ENCODE data around the gene RNF44.

Gene RNF44

DNA sequence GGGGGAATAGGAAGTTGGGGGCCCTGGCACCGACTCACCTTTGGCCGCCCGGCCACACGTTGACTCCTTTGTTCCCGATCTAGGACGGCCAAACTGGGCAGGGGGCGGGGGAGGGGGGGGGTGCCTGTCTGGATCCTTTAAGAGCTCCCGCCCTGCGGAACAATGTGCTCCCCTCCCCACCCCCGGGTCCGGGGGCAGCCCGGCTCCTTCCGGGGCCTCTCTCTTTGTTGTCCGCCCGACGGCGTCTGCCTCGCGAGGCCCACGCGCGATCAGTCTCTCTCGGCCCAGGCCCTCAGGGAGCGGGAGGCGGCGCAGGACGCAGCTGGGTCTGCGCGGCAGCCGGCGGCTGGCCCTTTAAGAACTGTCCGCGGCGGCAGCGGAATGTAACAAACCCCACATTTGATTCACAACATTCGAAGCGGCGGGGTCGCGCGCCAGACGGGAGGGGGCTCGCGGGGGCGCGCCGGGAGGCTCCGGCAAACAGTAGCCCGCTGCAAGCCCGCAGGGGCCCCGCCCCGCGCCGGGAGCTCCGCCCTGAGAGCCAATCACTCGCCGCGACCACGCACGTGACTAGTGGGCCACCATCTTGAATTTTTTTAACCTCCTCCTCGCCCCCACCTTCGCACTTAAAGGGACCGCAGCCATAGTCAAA is at the start of gene RNF44:
Gene RNF44 (minus strand): TSS at position 501 of the 652 bp plus-strand sequence. CDS start 4,930 bp downstream, outside the sequence.
- DNase-seq, result peak; percentile 86

DNA sequence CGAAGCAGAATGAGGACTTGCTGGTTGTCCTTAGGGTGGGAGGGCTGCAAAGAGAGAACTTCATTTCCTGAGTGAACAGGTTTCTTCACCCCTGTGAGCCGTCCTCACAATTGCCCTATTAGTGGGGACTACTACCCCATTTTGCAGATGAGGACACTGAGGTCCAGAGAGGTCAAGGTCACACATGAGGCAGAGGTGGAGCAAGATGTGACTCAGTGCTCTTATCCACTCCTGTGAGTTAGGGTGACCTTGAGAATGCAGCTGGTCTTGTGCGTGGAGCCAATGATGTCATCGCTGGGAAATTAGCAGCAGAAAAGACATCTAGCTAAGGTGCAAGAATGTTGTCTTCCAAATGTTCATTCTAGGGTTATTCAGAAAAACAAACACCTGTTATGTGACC is 45.9 kb upstream of the RNF44 start:
- no peak for DNase-seq

DNA sequence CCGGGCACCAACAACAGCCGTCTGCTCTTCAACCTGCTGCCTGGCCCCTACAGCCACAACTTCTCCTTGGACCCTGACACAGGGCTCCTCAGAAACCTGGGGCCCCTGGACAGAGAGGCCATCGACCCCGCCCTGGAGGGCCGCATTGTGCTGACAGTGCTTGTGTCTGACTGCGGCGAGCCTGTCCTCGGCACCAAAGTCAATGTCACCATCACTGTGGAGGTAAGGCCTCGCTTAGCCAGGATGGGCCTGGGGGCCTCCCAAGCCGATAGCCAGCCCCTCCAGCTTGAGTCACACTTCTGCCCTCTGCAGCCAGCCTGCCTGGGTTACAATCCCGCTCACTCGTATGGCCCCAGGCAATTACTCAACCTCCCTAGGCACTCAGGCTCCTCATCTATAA is 44.2 kb upstream of the RNF44 start:
- DNase-seq, result no peak

DNA sequence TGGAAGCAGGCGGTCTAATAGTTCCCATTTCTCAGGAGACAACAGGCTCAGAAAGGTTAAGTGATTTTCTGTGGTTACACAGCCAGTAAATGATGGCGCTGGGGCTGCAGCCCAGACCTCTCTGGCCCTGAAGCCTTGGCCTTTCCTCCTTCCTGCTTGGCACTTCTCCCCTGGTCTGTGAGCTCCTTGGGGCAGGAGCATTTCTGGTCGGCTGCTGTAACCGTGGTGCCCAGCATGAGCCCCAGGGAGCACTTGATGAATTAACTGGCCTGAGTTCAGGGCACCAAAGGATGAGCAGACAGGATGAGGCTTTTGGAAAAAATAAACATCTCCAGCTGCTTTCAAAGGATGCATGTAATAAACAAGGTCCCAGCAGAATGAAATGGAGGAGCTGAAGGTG is 42.1 kb upstream of the RNF44 start:
- DNase-seq, result no peak

DNA sequence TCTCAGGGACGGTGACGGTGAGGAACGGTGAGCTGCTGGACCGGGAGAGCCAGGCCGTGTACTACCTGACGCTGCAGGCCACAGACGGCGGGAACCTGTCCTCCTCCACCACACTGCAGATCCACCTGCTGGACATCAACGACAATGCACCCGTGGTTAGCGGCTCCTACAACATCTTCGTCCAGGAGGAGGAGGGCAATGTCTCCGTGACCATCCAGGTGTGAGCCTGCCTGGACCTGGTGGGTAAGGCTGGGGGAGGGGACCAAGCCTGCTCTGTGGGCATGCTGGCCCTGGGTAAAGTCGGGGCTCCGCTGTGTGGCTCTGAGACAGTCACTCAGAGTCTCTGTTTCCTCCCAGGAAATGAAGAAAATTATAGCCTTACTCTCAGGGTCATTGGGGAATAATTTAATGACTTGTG is 41.2 kb upstream of the RNF44 start:
- no peak for DNase-seq

DNA sequence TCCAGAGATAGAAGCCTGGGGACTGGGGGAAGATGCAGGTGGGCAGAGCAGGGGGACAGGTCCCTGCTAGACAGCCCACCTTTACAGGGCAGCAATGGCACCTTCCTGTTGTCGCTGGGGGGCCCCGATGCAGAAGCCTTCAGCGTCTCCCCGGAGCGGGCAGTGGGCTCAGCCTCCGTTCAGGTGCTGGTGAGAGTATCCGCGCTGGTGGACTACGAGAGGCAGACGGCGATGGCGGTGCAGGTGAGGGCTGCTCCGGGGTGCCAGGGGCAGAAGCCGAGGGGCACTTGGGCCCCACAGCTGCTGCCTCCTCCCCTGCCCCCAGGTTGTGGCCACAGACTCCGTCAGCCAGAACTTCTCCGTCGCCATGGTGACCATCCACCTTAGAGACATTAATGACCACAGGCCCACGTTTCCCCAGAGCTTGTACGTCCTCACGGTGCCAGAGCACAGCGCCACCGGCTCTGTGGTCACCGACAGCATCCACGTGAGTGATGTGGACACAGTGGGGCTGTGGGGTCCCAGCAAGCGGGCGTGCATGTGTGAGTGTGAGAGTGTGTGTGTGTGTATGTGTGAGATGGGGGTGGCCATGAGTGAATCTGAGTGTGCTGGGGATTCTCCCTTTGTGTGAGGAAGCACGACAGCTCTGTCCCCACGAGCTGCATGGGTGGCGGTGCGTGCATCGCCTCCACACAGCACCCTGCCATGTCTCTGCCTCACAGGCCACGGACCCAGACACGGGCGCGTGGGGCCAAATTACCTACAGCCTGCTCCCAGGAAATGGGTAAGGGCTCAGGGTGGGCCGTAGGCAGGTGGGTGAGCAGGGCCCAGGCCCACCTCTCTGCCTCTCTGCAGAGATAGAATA is 40.3 kb upstream of the RNF44 start:
- no peak for DNase-seq

DNA sequence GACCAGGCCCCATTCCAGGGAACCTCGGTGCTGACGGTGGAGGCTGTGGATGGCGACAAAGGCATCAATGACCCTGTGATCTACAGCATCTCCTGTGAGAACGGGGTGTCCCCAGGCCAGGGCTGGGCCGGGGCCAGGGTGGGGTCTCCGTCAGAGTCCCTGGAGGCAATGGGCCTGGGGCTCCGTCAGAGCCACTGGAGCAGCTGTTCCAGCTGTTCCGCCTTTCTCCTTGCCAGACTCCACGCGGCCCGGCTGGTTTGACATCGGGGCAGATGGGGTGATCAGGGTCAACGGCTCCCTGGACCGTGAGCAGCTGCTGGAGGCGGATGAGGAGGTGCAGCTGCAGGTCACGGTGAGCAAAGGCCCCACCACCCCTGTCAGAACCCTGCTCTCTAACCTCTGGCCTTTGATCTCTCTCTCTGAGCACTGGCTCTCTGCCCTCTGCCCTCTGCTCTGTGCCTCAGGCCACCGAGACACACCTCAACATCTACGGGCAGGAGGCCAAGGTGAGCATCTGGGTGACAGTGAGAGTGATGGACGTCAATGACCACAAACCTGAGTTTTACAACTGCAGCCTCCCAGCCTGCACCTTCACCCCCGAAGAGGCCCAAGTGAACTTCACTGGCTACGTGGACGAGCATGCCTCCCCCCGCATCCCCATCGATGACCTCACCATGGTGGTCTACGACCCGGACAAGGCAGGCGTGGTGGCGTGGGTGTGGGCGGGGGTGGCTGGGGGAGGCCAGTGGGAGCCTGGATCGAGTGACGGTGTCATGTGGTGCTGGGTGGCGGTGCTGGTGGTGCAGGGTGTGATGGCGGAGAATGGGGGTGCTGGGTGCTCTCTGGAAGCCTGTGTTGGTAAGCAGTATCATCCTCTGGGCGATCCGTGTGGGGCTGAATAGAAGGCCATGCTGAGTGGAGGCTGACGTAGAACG is 38.6 kb upstream of the RNF44 start:
- DNase-seq, result no peak

DNA sequence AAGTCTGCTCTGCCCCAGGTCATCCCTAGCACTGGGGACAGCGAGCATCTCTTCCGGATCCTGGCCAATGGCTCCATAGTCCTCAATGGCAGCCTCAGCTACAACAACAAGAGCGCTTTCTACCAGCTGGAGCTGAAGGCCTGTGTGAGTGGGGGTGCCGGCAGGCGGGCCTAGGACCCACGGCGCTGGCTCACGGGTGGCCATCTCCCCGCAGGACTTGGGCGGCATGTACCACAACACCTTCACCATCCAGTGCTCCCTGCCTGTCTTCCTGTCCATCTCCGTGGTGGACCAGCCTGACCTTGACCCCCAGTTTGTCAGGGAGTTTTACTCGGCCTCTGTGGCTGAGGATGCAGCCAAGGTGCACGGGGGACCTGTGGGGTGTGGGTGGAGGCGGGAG is 37.9 kb upstream of the RNF44 start:
- DNase-seq, result no peak

DNA sequence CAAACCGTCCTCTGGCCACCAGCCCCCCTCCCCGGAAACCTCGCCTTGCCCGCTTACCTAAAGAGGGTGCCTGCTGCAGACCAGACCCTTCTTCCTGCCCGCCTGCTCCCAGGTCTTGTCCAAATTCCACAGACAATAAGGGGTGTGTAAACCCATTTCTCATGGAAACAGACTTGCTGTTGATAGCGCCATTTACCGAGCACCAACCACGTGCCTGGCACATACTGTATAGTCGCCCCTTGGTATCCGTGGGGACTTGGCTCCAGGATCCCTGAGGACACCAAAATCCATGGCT is 37.0 kb upstream of the RNF44 start:
- DNase-seq, result no peak

DNA sequence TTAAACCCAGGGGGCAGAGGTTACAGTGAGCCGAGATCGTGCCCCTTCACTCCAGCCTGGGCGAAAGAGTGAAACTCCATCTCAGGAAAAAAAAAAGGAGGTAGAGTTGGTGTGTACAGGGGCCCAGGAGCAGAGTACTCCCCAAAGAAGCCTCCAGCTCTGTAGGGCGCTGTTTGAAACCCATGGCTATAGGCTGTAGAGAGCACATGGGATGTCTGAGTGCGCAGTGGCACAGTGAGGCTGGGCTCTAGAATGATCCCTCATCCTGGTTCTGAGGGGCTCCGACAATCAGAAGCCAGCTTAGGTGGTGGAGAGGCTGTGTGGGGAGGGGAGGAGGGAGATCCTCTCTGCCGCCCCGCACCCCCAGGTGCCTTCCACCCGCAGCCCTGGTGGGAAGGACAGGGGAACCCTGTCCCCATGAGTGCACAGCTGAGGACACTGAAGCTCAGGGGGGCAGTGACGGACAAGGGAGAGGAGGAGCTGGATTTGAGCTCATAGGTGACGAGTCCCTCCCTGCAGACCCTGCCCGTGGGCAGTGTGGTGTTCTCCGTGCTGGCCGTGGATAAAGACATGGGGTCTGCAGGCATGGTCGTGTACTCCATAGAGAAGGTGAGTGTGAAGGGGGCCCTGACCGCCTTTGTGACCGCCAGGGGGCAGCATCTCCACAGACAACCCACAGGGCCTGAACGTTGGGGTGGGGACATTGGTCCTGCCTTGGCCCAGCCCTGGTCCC is 36.5 kb upstream of the RNF44 start:
- peak; percentile 34 for DNase-seq

DNA sequence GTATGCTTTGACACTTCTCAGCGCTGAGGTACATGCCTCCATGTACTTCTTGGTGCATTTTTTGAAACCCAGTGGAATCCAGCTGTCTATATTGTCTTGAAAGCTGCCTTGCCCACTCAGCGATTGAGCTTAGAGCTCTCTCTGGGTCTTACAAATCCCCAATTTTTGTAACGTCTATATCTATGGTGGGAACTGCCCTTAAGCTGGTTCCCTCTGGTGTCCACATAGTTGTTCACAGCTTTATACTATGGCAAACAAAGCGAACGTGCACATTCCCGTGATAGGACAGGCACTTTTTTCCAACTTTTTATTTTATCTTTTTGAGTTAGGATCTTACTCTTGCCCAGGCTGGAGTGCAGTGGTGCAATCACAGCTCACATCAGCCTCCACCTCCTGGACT is 32.8 kb upstream of the RNF44 start:
- no peak for DNase-seq

DNA sequence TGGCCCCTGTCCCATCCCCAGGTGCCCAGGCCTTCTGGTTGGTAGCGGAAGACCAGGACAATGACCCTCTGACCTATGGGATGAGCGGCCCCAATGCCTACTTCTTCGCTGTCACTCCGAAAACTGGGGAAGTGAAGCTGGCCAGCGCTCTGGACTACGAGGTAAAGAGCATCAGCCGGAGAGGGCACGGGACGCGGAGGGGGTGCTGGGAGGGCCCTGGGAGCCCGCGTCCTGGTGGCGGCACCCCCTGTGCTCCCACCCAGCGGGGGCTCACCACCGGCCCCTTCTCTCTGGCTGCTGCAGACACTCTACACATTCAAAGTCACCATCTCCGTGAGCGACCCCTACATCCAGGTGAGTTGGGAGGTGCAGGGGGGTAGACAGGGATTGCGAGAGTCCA is 31.5 kb upstream of the RNF44 start:
- DNase-seq, result no peak

DNA sequence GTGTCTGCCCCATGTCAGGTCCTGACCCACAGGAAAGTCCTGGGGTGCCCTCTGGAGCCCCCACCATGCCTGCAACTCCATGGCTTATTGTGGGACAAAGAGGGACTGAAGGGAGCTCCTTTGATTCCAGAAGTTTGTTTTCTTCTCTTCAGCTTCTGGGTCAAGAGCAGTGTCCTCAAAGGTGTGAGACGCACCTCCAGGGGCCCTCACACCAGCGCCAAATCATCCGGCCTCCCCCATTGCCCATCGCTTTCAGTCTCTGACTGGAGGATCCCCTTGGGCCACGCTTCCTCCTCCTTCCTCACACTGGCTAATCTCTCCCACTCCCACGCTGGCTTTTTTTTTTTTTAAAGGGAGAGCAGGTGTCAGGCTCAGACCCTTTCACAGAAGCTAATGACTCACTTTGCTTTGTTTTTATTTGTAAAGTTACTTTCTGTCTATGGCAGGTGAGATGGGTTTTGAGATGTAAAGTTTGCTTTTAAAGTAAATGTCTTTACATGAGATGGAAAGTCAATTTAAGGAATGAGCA is 28.6 kb upstream of the RNF44 start:
- no peak for DNase-seq

DNA sequence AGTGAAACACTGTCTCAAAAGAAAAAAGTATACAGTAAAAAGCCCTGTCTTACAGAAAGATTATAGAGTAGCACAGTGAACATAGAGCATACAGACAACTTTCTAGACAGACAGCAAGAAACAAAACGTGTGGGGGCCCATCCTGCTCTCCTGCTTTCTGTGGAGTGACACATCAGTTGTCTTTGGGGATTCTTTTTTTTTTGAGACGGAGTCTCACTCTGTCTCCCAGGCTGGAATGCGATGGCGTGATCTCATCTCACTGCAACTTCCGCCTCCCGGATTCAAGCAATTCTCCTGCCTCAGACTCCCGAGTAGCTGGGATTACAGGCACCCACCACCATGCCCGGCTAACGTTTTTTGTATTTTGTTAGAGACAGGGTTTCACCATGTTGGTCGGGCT is 26.8 kb upstream of the RNF44 start:
- no peak for DNase-seq

DNA sequence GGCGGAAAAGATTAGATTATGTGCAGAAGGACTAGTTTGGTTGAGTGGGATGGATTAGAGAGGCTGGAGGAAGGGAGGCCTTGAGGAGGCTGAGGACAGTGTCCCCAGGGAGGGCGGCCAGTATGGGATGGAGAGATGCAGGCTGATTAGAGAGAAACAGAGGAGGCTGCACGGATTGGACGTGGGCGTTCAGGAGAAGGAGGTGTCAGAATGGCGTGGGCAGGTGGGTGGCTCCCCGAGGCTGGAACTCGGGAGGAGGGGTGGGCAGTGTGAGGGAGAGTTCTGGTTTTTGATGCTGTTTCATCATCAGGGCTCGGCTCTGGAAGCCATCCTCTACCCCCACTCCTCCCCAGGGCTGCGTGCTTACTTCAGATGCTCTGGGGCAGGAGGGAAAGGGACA is 25.0 kb upstream of the RNF44 start:
- DNase-seq, result no peak

DNA sequence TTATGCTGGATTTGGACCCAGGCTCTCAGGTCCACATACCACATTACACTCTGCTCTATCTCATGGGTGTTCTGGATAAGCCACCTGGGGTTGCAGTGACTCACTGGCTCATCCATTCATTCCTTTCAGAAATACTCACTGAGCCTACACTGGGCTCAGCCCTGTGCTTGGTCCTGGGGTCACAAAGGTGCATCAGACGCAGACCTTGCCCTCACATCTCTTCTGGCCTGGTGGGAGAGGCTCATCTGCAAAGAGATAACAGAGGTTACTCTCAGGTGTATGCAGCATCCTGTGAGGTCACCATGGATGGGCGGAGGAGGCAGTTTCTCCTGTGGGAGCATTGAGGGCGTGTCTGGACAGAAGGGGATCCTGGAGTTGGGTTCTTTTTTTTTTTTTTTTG is 24.1 kb upstream of the RNF44 start:
- DNase-seq, result no peak

DNA sequence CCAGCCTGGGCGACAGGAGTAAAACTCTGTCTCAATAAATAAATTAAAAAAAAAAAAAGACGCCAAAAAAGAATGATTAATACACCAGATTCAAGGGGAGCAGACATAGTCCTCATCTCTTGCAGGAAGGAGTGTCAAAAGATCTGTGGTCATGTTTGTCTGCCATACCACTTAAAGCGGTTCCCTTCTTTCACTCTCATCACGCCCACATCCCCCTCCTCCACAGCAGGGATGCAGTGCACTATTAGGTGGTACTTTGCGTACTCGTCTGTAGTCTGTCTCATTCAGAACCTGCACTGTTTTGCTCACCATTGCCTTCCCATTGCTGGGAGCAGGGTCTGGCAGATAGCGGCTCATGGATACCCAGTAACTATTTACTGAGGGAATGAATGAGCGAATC is 23.2 kb upstream of the RNF44 start:
- no peak for DNase-seq

DNA sequence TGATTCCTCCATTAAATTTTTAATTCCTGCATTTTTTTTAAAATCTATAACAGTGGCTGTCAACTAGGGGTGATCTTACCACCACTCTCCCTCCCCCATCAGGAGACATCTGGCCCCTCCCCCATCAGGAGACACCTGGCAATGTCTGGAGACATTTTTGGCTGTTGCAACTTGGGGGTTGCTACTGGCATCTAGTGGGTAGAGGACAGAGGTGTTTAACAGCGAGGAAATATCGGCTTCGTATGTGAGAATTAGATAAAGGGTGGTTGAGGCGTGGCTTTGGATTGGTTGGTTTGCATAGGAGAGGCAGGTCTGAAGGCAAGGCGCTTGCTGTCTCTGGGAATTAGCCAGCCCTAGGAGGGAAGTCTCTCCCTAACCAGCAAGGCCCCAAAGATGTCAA is 22.5 kb upstream of the RNF44 start:
- DNase-seq, result no peak

DNA sequence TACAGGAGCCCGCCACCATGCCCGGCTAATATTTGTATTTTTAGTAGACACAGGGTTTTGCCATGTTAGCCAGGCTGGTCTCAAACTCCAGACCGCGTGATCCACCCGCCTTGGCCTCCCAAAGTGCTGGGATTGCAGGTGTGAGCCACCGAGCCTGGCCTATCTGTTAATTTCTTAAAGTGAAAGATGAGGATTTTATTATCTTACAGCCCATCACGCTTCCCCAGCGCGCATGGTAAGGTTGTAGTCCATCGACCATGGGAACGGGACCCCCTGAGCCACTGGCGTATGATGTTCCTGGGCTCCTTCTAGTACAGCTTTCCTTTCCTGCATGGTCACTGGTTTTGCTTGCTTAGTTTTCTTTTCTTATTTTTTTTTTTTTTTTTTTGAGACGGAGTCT is 20.6 kb upstream of the RNF44 start:
- DNase-seq, result no peak

DNA sequence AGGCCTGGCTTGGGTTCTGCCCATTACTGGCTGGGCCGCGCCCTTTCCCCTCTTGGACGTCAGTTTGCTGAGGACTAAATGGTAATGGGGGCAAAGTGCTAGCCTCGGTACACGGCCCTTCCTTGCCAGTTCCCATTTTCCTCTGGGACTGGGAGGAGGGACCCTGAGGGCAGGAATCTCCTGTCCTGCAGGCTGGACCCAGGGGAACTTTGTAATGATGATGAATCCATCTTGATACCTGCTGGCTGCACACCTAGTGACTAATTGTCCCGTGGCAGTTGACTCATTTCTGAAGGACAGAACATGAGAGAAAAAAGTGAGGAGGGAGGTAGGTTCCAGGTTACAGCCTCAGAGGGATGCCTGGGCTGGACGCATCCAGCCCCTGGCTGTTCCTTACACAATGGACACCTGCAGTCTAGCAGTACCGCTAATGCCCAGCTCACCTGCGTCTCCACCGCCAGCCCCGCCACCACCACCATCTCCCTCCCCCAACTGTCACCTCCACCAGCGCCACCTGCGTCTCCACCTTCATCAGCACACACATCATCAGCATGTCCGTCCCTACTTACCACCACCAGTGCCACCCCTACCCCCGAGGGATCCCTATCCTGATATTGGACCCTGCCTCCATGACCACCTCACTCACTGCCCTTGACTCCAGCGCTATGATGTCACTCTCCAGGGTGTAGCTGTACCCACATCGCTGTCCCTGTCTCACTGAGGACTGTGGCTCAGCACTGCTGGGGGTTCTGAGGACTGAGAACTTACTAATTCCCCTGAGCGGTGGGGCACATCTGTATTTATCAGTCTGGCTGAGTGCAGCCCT is 16.3 kb upstream of the RNF44 start:
- no peak for DNase-seq

DNA sequence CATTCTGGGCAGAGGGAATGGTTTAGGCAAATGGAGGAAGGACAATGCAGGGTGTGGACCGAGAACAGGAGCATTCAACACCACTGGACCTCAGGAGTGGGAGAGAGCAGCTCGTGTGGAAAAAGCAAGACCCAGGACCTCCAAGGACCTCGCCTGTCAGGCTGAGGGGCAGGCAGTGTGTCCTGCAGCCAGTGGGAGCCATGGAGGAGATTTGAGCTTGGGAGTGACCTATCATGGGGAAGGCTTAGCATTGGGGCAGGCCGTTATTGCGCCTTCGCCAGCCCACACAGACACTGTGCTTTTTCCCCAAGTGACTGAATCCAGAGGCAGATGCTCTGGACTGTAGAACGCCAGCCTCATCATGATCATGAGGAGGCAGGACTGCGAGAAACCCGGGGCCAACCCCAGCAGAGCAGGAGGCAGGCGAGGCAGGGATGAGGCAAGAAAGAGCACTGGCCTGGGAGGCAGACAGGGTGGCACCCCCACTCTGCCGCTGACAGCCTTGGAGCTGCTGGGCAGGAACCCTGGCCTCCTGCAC is 15.2 kb upstream of the RNF44 start:
- no peak for DNase-seq

All from NCI-H1105 treated with DMSO at 0.1 percent for 48 hours (cell line).